ENCODE results near the gene CLPTM1L.

GRCh38 chr5:1312206-1312605, 32.7 kb downstream of the CLPTM1L start:
- TF ChIP-seq CTCF (IDR thresholded peaks at IDR 0.05) (no peak), ZFX (IDR thresholded peaks at IDR 0.05; ENCODE audit: borderline replicate concordance) (no peak)
